Measurements from ENCODE around the gene DGKH.
A peak's percentile ranks its signal among the peaks of the same experiment; 100 is the strongest.
"Not testable (repeated sequence)": the region's sequence is repeated elsewhere in the genome, so short reads cannot be mapped to it uniquely, and the experiment has no call there.

Gene DGKH

DNA sequence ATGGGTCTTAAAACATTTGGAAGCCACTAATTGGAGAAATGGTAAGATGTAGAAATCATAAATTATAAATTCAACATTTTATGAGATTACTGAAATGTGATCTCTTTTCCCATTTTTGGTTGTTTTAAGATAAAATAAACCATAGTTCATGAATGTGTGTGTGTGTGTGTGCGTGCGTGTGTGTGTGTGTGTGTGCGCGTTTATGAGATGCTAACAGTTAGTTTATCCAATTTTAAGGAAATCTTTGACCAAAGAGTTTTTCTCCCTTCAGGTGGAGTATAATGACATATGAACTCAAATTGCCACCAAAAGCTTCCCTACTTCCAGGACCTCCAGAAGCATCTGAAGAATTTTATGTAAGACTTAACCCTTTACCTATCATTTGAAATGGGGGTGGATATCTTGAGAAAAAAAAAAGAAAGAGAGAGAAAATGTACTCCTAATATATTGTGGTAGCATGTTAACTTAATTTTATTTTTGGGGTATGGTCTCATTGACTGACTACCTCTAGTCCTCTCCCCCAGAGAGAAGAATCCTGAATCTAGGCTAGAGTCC is 125.4 kb downstream of the DGKH start:
- DNase-seq = no peak

DNA sequence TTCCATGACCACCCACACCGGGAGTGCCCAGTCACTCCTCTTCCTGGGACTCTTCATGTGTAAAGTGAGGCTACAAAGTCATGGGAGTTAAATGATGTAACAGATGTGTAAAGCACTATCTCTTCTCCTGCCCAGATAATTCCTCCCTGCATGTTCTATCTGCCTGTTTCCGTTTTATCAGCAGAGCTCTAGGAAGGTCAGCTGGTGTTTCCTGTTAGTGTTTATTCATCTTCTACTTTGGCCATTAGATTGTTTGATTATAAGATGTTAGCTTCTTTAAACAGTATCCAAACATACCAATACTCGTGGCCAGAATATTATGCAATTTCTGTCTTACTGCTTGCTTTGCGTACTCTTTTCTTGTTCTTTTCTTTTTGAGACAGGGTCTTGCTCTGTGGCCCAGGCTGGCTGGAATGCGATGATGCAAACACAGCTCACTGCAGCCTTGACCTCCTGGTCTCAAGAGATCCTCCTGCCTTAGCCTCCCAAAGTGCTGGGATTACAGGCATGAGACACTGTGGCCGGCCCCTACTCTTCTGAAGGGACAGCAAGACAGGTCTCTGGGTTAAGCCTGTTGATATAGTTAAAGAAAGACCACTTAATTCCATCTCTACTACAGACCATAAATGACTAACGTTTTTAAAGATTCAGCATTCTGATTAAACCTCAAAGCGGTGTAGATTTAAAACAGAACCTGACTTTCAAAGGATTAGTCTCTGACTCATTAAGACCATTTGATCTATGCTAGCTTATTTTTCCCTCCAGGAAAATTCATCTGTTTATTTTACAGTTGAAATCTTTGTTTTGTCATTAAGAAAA is 126.1 kb downstream of the DGKH start:
- DNase-seq = no peak

DNA sequence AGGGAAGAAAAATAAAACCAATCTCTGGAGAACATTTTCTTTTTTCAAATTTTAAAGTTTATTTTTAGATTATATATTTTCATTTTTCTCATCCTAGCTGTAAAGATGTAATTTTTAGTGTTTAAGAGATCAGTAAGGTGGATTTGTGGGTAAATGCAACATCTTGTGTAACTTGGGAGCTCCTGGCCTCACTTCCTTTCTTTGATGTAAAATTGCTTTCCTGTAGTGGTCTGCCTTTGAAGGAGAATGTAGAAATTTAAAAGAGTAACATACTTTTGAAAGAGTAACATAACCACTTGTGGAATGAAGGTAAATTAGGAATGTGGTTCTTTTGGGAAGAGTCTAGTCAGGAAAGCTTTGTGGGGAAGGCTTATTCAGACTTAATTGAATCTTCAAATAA is 127.8 kb downstream of the DGKH start:
- no peak for DNase-seq

DNA sequence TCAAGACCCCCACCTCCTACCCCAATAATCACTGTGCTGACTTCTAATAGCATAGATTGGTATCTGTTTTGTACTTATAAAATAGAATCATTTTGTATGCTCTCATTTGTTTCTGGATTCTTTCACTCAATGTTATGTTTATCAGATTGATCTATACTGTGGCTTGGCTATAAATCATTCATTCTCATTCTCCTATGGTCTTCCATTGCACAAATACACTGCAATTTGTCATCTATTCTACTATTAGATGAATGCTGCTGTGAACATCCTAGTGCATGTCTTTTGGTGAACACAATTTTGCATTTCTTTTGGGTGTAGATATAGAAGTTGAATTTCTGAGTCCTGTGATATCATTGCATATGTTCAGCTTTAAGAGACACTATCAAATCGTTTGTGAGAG is 128.7 kb downstream of the DGKH start:
- no peak for DNase-seq

DNA sequence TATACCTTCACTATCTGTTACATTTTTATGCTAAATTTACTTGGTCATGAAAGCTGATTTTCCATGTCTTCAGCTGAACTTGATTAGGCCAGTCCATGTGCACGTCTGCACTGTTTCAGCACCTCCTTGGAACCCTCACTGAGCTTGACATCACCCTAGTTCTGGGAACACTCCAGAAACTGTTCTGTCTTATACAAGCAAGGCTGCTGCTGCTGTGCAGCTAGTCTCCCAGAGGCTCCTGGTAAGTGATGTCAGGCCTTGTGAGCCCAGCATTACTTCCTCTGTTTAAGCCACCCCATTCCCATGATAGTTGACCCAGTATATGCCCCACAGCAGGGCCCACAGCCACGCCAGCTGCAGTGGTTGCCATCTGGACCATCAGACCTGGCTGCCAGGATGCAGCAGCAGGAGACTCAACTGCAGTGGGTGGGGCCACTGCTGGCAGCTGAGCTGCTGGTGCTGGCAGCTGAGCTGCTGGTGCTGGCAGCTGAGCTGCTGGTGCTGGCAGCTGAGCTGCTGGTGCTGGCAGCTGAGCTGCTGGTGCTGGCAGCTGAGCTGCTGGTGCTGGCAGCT is 133.0 kb downstream of the DGKH start:
- no peak for DNase-seq

DNA sequence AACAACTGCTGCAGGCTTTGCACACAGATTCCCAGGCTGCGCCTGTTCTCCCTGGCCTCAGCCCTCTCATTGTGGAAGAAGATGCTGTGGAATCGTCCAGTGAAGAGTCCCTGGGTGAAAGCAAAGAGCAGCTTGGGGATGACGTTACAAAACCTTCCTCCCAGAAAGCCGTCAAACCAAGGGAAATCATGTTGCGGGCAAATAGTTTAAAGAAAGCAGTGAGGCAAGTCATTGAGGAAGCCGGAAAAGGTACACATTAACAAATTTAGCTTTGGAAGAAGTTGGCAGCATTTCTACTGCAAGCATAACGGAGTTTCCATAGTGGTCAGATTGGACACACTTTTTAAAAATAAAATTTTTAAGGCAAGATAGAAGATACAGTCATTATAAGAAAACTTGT is 140.6 kb downstream of the DGKH start:
- no peak for DNase-seq

DNA sequence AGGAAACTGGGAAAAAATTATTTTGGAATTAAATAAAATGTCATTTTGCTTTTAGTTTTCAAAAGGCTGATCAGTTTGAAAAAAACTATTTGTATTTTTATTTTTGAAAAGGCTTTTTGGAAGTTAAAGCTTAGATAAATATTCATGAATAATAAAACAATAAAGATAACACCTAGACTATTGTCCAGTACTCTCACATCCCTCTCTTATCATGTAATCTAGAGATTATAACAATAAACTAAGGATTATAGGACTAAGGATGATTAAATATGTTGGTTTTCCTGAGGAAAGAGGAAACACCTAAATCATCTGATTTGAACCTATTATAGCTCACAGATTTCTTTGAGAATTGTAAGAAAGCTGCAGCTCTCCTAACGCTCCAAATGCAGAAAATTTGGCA is 142.1 kb downstream of the DGKH start:
- DNase-seq = no peak

DNA sequence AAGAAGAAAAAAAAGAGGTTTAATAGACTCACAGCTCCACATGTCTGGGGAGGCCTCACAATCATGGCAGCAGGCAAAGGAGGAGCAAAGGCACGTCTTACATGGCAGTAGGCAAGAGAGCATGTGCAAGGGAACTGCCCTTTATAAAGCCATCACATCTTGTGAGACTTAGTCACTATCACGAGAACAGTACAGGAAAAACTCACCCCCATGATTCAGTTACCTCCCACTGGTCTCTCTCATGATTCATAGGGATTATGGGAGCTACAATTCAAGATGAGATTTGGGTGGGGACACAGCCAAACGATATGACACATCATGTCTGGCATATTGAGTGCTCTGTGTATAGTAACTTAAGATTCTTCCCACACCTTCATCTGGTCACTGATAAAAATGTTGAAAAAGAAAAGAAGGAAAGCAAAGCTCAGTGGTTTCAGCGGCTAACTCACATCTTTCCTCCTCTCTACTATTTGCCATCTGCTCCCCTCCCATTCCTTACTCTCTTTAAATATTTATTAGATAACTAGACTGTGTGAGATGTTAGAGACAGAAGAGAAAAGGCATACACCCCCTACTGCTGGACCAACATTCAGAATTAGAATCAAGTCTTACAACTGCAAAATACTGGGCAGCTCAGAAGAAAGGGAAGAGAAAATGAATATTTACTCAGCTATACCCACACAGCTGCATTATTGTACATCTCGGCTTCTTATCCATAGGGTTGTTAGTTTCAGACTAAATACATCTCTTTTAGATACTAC is 163.4 kb downstream of the DGKH start:
- no peak for DNase-seq

DNA sequence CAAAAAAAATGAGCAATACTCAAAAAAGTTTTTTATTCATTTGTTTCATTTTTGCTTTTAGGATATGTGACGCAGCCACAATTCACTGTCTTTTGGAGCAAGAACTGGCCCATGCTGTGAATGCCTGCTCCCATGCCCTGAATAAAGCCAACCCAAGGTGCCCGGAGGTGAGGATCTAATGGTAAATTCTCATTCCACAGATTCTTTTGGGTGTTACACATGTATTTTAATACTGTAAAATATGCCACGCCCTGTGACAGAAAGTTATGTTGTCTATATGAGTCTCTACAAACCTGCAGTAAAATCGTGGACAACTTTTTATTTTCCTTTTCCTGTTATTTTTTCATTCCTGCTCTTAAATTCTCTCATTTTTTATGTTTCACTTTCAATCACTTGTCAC is 166.0 kb downstream of the DGKH start:
- no peak for DNase-seq

DNA sequence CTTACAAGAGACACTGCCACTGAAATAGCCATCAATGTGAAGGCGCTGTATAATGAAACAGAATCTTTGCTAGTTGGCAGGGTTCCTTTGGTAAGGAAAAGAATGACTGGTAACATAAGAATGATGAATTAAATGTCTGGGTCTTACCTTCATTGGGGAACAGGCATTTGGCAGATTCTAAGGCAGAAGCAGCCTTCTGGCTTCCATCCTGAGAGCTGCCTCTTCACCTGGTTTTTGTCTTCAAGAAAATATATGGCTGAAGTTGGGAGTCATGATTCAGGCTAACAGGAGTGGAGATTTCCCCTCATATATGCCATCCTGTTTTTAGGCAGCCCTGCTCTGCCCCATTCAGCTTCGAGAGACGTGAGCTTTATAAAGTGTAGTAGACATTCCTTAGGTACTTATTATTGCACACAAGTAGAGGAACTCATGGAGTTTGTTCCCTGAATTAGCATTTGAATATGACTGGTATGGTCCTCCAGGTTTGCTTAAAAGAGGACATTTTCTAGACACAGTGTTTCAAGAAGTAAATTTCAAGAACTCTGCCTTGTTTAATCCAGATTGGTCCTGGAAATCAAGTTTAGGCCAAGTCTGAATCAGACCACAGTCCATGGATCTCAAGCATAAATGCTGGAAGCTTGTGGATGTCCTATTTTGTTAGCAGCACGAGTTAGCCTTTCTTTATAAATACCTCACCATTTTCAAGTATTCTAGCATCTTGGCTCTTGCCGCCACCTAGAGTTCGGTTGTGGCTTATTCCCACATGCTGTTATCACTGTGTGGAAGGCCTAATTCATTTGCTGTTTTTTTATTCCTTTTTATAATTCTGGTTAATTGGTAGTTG is 167.4 kb downstream of the DGKH start:
- peak; percentile 11 for DNase-seq

DNA sequence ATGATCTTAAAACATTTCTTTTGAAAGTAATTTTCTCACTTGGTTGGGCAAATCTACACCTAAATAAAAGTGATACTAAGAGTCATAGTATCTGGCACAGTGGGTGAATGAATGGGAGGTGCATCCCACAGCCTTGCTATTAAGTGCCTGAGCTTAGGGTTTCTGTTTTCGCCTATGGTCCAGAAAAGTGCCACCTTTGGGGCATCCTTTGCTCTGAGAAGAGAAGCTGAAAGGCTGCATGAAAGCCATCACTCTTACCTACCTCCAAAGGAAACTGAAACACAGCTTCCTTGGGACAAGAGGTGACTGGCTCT is 167.9 kb downstream of the DGKH start:
- DNase-seq = no peak

DNA sequence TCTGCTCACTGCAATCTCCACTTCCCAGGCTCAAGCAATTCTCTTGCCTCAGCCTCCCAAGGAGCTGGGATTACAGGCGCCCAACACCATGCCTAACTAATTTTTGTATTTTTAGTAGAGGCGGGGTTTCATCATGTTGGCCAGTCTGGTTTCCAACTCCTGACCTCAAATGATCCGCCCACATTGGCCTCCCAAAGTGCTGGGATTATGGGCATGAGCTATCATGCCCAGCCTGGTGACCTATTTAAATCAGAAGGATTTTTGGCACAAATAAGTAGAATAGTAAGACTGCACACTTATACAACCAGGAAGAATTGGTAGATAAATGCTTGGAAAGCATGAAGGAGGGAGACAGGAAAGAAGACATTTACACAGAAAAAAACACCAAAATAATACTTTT is 170.1 kb downstream of the DGKH start:
- DNase-seq = no peak

DNA sequence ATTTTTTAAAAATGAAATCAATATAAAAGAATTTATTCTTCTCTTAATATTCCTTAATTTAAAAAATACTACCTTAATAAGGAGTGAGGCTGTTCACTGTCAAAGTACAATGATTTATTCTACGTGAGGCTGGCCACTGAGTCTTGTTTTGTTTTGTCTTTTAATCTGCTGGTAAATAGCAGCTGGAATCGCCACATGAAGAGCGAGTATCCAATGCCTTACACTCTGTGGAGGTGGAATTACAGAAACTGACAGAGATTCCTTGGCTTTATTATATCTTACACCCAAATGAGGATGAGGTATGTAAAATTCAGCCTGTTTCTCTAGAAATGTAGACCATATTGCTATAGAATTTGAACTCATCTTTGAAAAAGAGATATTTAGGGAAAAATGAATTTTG is 170.6 kb downstream of the DGKH start:
- DNase-seq = no peak

DNA sequence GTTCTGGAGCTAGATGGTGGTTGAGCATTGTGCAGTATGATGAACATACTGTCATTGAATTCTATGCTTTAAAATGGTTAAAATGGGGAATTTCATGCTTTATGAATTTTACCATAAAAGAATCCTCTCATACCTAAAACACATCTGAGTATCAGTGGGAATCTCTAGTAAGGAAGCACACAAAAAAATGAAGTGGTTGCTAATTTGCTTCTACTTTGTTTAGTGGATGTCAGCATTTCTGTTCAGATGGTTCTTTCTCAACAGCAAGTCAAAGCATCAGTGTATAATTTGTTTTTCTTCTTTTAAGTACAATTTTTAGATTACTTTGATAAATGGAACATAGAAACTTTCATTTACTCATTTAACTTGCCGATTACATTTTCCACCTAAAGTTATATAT is 171.4 kb downstream of the DGKH start:
- no peak for DNase-seq

DNA sequence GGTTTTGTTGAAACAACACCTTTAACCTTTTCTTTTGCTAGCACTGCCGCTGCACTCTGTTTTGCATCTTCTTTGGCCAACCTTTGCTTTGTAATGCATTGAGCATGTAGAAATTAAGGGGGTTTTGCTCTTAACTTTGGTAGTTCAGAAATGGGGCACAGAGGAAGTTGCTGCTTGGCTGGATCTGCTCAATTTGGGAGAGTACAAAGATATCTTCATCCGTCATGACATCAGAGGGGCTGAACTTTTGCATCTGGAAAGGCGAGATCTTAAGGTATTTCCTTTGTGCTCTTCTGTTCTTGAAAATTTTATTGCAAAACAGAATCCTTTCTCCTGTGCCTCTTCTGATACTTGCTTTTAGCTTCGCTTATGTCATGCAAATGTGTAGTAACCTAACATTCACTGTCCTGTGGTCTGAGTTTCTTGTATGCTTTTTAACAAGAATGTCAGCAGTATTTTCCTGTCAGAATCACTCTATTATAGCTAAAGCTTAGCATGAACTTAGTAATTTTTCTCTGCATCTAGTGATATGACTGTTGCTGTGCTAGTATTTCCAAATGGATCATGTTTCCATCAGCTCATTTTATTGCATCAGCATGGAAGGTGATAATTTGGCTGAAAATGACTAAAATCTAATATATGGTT is 172.8 kb downstream of the DGKH start:
- DNase-seq = no peak

DNA sequence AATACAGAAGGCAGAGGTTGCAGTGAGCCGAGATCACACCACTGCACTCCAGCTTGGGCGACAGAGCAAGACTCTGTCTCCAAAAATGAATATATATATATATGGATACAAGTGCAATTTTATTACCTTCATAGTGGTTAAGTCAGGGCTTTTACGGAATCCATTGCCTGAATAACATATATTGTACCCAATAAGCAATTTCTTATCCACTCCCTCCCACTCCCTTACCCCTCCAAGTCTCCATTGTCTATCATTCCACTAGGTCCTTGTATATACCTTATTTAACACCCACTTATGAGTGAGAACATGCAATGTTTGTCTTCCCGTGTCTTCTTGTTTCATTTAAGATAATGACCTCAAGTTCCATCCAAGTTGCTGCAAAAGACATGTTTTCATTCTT is 175.2 kb downstream of the DGKH start:
- DNase-seq = no peak

DNA sequence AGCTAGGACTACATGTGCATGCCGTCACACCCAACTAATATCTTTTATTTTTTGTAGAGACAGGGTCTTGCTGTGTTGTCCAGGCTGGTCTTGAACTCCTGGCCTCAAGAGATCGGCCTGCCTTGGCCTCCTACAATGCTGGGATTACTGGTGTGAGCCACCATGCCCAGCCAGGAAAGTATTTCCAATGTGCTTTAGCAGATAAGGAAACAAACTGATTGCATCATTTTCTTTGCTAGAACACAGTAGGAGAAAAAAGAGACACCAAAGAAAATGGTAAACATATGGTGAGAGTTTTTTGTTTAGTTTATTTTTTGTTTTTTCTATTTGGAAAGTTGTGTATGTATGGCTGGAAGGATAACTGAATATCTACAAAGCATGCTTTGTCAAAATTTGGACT is 176.6 kb downstream of the DGKH start:
- no peak for DNase-seq

DNA sequence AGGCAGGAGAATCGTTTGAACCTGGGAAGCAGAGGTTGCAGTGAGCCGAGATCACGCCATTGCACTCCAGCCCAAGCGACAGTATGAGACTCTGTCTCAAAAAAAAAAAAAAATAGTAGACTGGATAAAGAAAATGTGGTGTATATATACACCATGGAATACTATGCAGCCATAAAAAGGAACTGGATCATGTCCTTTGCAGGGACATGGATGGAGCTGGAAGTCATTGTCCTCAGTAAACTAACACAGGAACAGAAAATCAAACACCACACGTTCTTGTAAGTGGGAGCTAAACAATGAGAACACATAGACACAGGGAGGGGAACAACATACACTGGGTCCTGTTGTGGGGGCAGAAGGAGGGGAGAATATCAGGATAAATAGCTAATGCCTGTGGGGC is 178.3 kb downstream of the DGKH start:
- not testable (repeated sequence) for DNase-seq

DNA sequence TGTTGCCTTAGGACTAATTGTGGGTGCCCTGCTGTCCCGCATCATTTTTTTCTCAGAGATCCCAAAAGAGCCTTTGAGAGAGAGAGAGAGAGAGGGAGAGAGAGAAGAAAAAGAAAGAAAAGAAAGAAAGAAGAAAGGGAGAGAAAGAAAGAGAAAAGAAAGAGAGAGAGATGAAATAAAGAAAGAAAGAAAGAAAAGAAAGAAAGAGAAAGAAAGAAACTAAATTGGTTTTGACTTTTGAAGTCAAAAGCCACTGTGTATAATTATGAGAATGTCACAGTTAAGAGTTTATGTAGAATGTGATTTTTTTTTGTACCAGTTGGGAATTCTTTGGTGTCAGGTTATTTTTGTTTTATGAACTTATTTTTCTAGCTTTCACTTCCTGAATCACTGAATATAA is 180.1 kb downstream of the DGKH start:
- DNase-seq = no peak

DNA sequence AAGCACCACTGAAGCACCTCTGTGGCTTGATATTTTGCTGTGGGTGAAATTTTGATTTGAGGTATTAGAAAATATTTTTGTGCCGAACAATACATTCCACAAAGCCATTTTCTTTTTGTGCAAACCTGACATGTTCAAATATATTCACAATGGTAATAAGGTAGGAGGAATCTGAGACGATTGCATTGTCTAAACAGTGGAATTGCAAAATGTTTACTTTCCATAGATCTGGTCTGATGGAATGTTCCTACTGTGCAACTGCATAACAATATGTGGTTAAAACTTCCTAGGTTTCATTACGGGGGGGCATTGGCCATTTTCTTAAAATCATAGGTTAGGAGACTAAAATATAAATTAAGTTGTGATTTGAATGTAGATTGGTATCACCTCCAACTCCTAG is 180.8 kb downstream of the DGKH start:
- DNase-seq = no peak

DNA sequence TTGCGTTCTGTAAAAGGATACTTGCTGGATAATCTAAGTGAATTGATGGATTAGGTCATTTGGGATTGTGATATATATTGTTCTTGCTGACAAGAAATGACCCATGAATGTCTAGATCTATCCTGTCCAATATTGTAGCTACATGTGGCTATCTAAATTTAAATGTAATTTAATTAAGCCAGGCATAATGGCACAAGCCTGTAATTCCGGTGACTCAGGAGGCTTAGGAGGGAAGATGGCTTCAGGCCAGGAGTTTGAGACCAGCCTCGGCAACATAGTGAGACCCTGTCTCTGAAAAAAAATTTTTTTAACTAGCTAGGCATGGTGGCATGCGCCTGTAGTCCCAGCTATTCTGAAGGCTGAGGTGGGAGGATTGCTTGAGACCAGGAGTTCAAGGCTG is 184.2 kb downstream of the DGKH start:
- no peak for DNase-seq

DNA sequence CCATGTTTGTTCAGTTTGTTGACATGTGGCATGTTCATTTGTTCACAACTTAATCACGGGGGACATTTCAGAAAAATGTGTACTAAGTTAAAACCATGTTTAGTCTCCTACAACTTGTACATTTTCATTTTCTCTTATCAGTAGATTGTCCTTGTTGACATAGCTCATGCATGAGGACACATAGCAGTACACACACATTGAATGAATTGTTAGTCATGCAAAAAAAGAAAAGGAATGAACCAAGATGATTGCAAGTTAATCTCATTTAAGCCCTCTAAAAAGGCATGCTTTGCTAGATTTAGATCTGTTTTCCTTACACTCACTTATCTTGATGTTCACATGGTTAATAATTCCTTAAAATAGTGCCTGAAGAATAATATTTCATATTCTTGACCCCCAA is 185.3 kb downstream of the DGKH start:
- no peak for DNase-seq

DNA sequence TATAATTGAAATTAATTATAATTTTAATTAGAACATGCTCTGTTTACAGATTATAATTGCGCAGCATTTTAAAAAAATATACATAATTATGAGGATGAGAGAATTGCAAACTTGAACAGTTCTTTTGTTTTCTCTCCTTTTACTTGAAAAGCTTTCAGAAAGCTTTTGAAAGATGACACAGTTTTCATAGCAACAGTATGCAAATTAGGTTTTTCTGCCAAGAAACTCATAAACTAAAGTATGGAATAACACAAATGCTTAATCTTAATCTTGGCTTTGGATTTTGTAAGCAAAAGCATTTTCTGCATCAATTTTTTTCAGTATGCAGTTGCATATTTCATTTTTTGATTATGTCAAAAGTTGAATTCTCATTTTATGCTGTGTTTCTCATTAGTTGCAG is 190.7 kb downstream of the DGKH start:
- DNase-seq = no peak
